ENCODE measurements around the gene NDNF.

Gene NDNF, protein sequence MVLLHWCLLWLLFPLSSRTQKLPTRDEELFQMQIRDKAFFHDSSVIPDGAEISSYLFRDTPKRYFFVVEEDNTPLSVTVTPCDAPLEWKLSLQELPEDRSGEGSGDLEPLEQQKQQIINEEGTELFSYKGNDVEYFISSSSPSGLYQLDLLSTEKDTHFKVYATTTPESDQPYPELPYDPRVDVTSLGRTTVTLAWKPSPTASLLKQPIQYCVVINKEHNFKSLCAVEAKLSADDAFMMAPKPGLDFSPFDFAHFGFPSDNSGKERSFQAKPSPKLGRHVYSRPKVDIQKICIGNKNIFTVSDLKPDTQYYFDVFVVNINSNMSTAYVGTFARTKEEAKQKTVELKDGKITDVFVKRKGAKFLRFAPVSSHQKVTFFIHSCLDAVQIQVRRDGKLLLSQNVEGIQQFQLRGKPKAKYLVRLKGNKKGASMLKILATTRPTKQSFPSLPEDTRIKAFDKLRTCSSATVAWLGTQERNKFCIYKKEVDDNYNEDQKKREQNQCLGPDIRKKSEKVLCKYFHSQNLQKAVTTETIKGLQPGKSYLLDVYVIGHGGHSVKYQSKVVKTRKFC

DNA sequence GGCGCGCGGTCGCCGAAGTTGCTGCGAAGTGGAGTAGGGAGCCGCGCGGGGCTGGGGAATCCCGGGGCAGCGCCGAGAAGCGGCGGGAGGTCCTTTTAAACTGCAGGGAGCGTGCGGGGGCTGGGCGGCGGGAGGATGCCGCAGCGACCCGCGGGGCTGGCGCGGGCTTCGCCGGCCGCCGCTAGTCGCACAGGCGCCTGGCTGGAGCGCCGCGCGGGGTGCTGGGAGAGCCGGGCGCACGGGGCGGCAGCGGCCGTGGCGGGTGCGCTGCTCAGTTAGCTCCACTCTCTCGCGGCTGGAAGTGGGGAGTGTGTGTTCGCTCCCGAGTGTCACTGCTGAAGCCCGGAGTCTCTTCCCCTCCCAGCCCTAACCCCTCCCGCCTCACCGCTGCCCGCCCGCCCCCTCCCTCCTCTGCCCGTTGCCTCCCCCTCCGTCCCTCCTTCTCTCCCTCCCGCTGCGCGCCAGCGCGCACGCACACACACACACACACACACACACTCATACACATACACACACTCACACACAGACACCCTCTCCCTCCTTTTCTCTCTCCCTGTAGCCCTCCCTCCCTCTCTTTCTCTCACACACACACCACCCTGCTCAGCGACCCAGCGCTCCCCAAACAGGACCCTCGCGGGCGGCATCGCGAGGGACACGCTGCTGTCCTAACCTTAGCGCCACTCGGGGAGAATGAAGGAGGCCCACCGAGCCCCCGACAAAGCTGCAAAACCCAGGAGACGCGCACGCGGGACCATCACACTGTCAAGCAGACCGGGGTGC lies at the start of gene NDNF:
Gene NDNF (minus strand): TSS at position 312 of the 780 bp plus-strand sequence. CDS start 26,698 bp downstream, outside the sequence.
- H3K4me3 ChIP-seq (ENCODE audit: low read depth, low read length) = peak within 1 kb of the TSS; percentile 51
- TF ChIP-seq, protein P1, sequence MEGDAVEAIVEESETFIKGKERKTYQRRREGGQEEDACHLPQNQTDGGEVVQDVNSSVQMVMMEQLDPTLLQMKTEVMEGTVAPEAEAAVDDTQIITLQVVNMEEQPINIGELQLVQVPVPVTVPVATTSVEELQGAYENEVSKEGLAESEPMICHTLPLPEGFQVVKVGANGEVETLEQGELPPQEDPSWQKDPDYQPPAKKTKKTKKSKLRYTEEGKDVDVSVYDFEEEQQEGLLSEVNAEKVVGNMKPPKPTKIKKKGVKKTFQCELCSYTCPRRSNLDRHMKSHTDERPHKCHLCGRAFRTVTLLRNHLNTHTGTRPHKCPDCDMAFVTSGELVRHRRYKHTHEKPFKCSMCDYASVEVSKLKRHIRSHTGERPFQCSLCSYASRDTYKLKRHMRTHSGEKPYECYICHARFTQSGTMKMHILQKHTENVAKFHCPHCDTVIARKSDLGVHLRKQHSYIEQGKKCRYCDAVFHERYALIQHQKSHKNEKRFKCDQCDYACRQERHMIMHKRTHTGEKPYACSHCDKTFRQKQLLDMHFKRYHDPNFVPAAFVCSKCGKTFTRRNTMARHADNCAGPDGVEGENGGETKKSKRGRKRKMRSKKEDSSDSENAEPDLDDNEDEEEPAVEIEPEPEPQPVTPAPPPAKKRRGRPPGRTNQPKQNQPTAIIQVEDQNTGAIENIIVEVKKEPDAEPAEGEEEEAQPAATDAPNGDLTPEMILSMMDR (IDR thresholded peaks at IDR 0.05; ENCODE audit: low read depth, low read length, missing control alignments) = no peak
- no peak for DNase-seq (ENCODE audit: low read depth)
- in situ Hi-C loops (cut with HindIII; ENCODE audit: low sequenced_read_pairs) = no loop called here

DNA sequence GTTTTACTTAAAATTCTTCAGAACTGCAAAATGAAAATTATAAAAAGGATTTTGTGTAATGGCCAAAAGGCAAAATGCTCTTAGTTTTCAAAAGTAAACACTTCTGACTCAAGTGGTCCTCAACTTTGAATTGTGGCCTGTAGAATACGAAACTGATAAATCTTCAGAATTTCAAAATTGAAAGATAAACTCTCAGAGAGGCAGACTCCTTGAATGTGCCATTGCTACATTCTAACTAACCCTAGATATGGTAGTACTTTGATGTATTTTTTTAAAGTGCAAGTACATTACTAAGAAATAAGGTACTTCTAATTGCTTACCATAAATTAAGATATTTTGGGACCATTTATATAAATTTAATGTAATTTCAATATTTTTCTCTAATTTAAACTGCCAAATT lies 47.4 kb upstream of the NDNF start:
- no peak overlapping the region for H3K4me3 ChIP-seq (ENCODE audit: low read depth, low read length)
- DNase-seq (ENCODE audit: low read depth) = no peak
- in situ Hi-C loops (cut with HindIII; ENCODE audit: low sequenced_read_pairs) = no loop called here
- TF ChIP-seq, protein P1 (IDR thresholded peaks at IDR 0.05; ENCODE audit: low read depth, low read length, missing control alignments) = no peak

DNA sequence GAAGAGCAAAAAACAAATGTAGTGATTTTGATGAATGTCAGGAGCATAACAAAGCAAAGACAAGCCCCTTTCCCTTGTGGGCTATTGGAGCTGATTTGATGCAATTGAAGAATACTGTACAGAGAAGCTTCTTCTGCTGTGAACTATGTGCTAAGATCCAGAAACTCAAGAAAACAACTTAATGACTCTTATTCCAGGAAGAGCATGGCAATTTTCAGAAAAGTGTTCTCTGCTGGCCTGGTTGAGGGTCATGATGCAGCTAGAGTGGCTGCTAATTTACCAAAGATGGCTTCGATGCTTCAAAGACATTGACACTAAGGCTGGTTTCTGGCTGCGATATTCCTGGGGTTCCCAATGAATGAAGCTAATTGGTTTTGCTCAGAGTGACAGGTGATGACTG lies 46.0 kb upstream of the NDNF start:
- no peak overlapping the region for H3K4me3 ChIP-seq (ENCODE audit: low read depth, low read length)
- in situ Hi-C loops (cut with HindIII; ENCODE audit: low sequenced_read_pairs) = no loop called here
- TF ChIP-seq, protein P1 (IDR thresholded peaks at IDR 0.05; ENCODE audit: low read depth, low read length, missing control alignments) = no peak
- DNase-seq (ENCODE audit: low read depth) = no peak

DNA sequence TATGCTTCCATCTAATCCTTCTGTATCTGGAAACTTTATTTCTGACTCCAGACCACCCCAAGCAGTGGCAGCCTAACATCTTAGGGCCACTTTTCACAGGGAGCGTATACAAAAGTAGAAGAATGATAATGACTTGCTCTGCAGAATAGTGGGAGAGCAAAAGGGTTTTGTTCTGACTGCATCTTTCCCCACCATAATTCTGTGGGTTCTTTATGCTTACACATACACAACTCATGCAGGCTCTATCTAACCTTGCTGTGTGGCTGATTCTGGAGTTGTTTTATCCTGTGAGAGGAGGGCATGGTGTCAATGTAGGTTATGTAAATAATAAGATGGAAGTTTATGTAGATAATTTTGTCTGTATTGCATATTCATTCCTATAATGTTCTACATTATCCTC lies 42.4 kb upstream of the NDNF start:
- H3K4me3 ChIP-seq (ENCODE audit: low read depth, low read length) = no peak overlapping the region
- DNase-seq (ENCODE audit: low read depth) = no peak
- TF ChIP-seq, protein P1 (IDR thresholded peaks at IDR 0.05; ENCODE audit: low read depth, low read length, missing control alignments) = no peak
- in situ Hi-C loops (cut with HindIII; ENCODE audit: low sequenced_read_pairs) = no loop called here

DNA sequence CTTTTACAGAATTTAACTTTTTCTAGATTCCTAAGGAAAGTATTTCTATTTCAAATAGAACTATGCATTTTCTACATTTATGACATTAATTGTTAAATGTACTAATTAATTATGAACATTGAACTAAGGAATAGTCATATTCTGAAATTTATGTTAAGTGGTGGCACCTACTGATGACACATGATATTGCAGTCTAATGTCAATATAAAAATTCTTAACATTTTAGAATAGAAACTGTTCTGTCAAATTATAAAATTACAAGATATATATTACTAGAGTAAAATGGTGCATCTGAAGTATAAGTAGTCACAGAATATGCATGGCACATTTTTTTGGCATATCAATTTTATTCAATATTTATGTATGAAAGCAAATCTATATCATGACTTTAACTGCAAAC lies 40.2 kb upstream of the NDNF start:
- no peak for DNase-seq (ENCODE audit: low read depth)
- no peak overlapping the region for H3K4me3 ChIP-seq (ENCODE audit: low read depth, low read length)
- in situ Hi-C loops (cut with HindIII; ENCODE audit: low sequenced_read_pairs) = no loop called here
- TF ChIP-seq, protein P1 (IDR thresholded peaks at IDR 0.05; ENCODE audit: low read depth, low read length, missing control alignments) = no peak

DNA sequence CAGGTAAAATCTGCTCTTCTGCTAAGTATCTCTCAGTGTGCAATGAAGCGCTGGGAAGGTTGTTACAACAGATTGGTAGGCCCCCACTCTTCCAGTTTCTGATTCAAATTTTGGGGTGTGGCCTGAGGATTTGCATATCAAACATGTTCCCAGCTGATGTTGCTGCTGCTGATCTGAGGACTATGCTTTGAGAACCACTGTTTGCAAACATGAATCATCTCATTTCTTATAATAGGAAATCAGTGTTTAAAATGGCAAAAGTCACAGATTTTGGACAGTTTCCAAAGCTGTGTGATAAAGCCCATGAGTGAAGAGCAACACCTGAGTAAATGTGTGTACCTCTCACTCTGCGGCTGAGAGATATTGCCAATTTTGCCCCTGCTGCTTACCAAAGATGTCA lies 36.2 kb upstream of the NDNF start:
- H3K4me3 ChIP-seq (ENCODE audit: low read depth, low read length) = no peak overlapping the region
- no peak for DNase-seq (ENCODE audit: low read depth)
- TF ChIP-seq, protein P1 (IDR thresholded peaks at IDR 0.05; ENCODE audit: low read depth, low read length, missing control alignments) = no peak
- in situ Hi-C loops (cut with HindIII; ENCODE audit: low sequenced_read_pairs) = no loop called here

Measured in astrocyte of the cerebellum (primary cell).